ENCODE results near the gene BBC3.
A peak's percentile ranks its signal among the peaks of the same experiment; 100 is the strongest.
"Not testable (repeated sequence)": the region's sequence is repeated elsewhere in the genome, so short reads cannot be mapped to it uniquely, and the experiment has no call there.

Gene BBC3

GRCh38 chr19:47260476-47260875 lies 29.5 kb upstream of the BBC3 start:
- Histone ChIP-seq H3K4me3 (no peak overlapping the region), H3K27ac (peak overlapping the region in 1 of 21 experiments; percentile 1)

GRCh38 chr19:47258895-47259555 lies 28.0 kb upstream of the BBC3 start:
- H3K27ac ChIP-seq: peak overlapping the region in 7 of 21 experiments; percentile 39 to 96 (median 93)
- H3K4me3 ChIP-seq: no peak overlapping the region

- Histone ChIP-seq H3K4me3 (peak overlapping the region in 4 of 7 experiments; percentile 41 to 58 (median 51)), H3K27ac (peak overlapping the region in 18 of 21 experiments; percentile 39 to 97 (median 92))
These were observed 27.4 kb upstream of the BBC3 start for GRCh38 chr19:47258434-47258833.

GRCh38 chr19:47257411-47258169 lies 26.6 kb upstream of the BBC3 start:
- Histone ChIP-seq H3K27ac (peak overlapping the region in 20 of 21 experiments; percentile 67 to 97 (median 92)), H3K4me3 (peak overlapping the region; percentile 38 to 58 (median 45))

- H3K4me3 ChIP-seq: peak overlapping the region; percentile 38 to 58 (median 45)
- peak overlapping the region; percentile 3 to 97 (median 92) for H3K27ac ChIP-seq
These were observed 25.9 kb upstream of the BBC3 start for GRCh38 chr19:47256693-47257410.

GRCh38 chr19:47255879-47256692 lies 25.1 kb upstream of the BBC3 start, which contains the start of gene CCDC9:
Gene CCDC9 (plus strand): TSS chr19:47256525. CDS start chr19:47258401, 1,876 bp downstream.
- H3K27ac ChIP-seq: peak within 1 kb of the TSS; percentile 3 to 97 (median 92)
- H3K4me3 ChIP-seq: peak within 1 kb of the TSS; percentile 38 to 58 (median 45)

GRCh38 chr19:47253970-47254369 lies 23.0 kb upstream of the BBC3 start:
- Histone ChIP-seq H3K4me3 (no peak overlapping the region), H3K27ac (peak overlapping the region in 1 of 21 experiments; percentile 6)

- Histone ChIP-seq H3K4me3 (no peak overlapping the region), H3K27ac (peak overlapping the region in 2 of 21 experiments; percentile 2 to 6)
These were observed 22.5 kb upstream of the BBC3 start for GRCh38 chr19:47253467-47253881.

- peak overlapping the region in 2 of 21 experiments; percentile 2 to 6 for H3K27ac ChIP-seq
- not testable (repeated sequence) for H3K4me3 ChIP-seq
These were observed 22.0 kb upstream of the BBC3 start for GRCh38 chr19:47253016-47253415.

- no peak overlapping the region for H3K27ac ChIP-seq
- H3K4me3 ChIP-seq: no peak overlapping the region
These were observed 16.4 kb upstream of the BBC3 start for GRCh38 chr19:47247308-47247990.

- peak overlapping the region in 6 of 7 experiments; percentile 6 to 29 (median 26) for H3K4me3 ChIP-seq
- H3K27ac ChIP-seq: peak overlapping the region in 13 of 21 experiments; percentile 2 to 70 (median 60)
These were observed 13.0 kb upstream of the BBC3 start for GRCh38 chr19:47243776-47244547.

GRCh38 chr19:47243364-47243775 lies 12.4 kb upstream of the BBC3 start:
- Histone ChIP-seq H3K27ac (peak overlapping the region in 9 of 21 experiments; percentile 2 to 67 (median 39)), H3K4me3 (peak overlapping the region in 5 of 7 experiments; percentile 17 to 29 (median 26))

GRCh38 chr19:47241919-47242577 lies 11.0 kb upstream of the BBC3 start:
- H3K27ac ChIP-seq: no peak overlapping the region

GRCh38 chr19:47240996-47241918 lies 10.3 kb upstream of the BBC3 start:
- H3K27ac ChIP-seq: peak overlapping the region in 1 of 21 experiments; percentile 17

More at GRCh38 chr19:47241919-47242577, 11.0 kb upstream of the BBC3 start:
- H3K4me3 ChIP-seq: no peak overlapping the region

GRCh38 chr19:47240556-47240955 lies 9.6 kb upstream of the BBC3 start:
- Histone ChIP-seq H3K27ac (no peak overlapping the region), H3K4me3 (peak overlapping the region in 1 of 7 experiments; percentile 8)

More at GRCh38 chr19:47240996-47241918, 10.3 kb upstream of the BBC3 start:
- H3K4me3 ChIP-seq: no peak overlapping the region
